Esophagus muscularis mucosa (tissue), 4 donors: Measurements from ENCODE around the gene DRG2. TPM values are rescaled to one million over a fixed set of nuclear protein-coding genes. Genes with fewer than 3 reads are reported as not detected.

Experiments used
- DNase-seq: peaks from one replicate; pipeline ENCODE4 v3.0.0-alpha.2; 2017; ENCODE audit errors: extremely low spot score
- H3K27ac ChIP-seq, 4 donors: fragments of 200-600 bp; sonication (generic); replicated peaks in 1 of 4; 1 replicate in 3 of 4; 2 replicates in 1 of 4; pipeline ENCODE4 v1.5.1; 2016 to 2019; ENCODE audit warnings: mild to moderate bottlenecking in 1 of 4
- H3K27me3 ChIP-seq, 4 donors: fragments of 200-600 bp; sonication (generic); one replicate each; pipeline versions ENCODE4 v1.5.1 to v1.6.0; 2016 to 2019
- H3K36me3 ChIP-seq, 4 donors: fragments of 200-600 bp; sonication (generic); one replicate each; pipeline ENCODE4 v1.5.1; 2016 to 2019
- H3K4me1 ChIP-seq, 4 donors: fragments of 200-600 bp; sonication (generic); one replicate each; pipeline ENCODE4 v1.5.1; 2016 to 2019
- H3K4me3 ChIP-seq, 4 donors: fragments of 200-600 bp; sonication (generic); 1 replicate in 2 of 4; 2 replicates in 2 of 4; pipeline ENCODE4 v1.5.1; 2016 to 2019; ENCODE audit warnings: mild to moderate bottlenecking in 4 of 4, moderate library complexity in 1 of 4
- H3K9me3 ChIP-seq, 4 donors: fragments of 200-600 bp; sonication (generic); 1 replicate in 3 of 4; 2 replicates in 1 of 4; pipeline ENCODE4 v1.5.1; 2016 to 2019
- CTCF ChIP-seq, 3 experiments: fragments of 200-600 bp in 2 of 3; fragments of 450-650 bp in 1 of 3; sonication (generic) in 2 of 3; IDR thresholded peaks; one replicate each; pipeline ENCODE4 v1.5.1; 2017 to 2019; ENCODE audit warnings: antibody characterized with exemption in 3 of 3, mild to moderate bottlenecking in 2 of 3, moderate library complexity in 1 of 3
- EP300 ChIP-seq: sonication (generic); formaldehyde crosslinking; IDR thresholded peaks from one replicate; pipeline ENCODE4 v1.6.1; 2017; ENCODE audit warnings: antibody characterized with exemption
- POLR2A ChIP-seq: fragments of 450-650 bp; IDR thresholded peaks from one replicate; pipeline ENCODE4 v1.6.1; 2017; ENCODE audit warnings: antibody characterized with exemption, moderate library complexity, mild to moderate bottlenecking, low read depth
- POLR2AphosphoS5 ChIP-seq, 2 donors: sonication (generic); formaldehyde crosslinking; IDR thresholded peaks; one replicate each; pipeline ENCODE4 v1.6.1; 2017; ENCODE audit warnings: antibody characterized with exemption in 2 of 2
- WGBS: methylation state at CpG from one replicate; pipeline ENCODE4 v1.1.5; 2018; 5-methylcytosine and 5-hydroxymethylcytosine counted together
- intact Hi-C: fragments of 100-400 bp; cut with DNase I; formaldehyde crosslinking; loops from one replicate; pipeline ENCODE4 v1.15.1; 2023
- total RNA-seq, 4 donors: library from RNA; depleted of rRNA; stranded (reverse); fragments of >200 nt; gene quantifications; one replicate each; pipeline versions ENCODE4 v1.1.0 to v1.2.1, GENCODE V29; 2016

The DRG2 gene
- total RNA-seq, 4 donors from 2014 or later: 27.4 to 33.8 (median 33.0) TPM

DNA sequence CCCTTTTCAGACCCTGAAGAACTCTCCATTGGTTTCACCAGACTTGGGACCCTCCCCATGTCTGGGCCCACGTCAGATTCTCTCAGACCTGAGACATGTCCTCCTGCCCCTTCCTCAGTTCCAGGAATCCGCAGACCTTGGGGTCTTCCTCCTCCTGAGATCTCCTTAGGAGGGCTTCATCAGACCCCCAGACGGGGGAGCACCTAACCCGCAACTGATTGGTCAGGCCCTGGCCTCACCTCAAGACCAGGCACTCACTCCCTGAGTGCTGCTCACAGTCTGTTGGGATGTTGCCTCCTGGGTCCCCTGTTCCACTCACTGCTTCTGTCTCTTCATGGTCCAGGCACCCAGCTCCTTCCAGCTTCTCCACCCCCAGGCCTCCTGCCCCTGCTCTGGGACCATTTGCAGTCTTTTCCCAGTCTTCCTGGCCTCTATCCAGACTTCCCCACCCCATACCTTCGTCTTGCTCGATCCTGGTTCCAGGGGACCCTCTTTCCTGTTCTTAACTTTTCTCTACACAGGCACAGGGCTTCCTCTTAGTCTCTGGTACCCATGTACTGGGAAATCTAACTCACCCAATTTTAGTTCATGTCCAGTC lies 47.4 kb upstream of the DRG2 start:
- Histone ChIP-seq H3K27ac (peak overlapping the region; percentile 85 to 90 (median 88)), H3K9me3 (no peaks in the 10 kb centered on the region), H3K4me1 (peaks cover 32 to 59% (median 46%) of the 10 kb centered on the region in 4 donors), H3K36me3 (peaks cover 4 to 6% (median 6%) of the 10 kb centered on the region in 4 donors), H3K27me3 (no peaks in the 10 kb centered on the region), H3K4me3 (peak overlapping the region; percentile 75 to 97 (median 83))
- intact Hi-C loops: no loop called here
- no peak for DNase-seq
- TF ChIP-seq POLR2A: no peak
- 23% methylated on average over 5 of the region's 6 CpGs for WGBS

DNA sequence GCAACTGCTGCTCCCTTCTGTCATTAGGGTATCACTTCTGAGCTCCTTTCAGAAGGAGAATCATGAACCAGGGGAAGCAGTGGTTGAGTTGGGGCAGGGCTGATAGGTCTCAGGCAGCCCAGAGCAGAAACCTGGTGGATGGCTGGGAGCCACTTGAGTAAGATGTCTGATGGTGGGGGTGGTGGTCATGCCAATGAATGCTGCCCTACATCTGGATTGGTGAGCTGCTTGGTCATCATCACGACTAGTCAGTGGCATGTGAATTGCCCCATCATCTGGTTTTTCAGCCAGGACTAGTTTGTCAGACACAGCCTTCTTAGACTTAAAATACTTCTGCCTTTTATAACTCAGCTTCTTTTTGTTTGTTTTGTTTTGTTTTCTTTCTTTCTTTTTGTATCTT lies 46.0 kb upstream of the DRG2 start:
- peaks cover 11 to 20% (median 18%) of the 10 kb centered on the region in 4 donors for H3K36me3 ChIP-seq
- no peaks in the 10 kb centered on the region for H3K9me3 ChIP-seq
- WGBS: 13% methylated on average over 1 of the region's 1 CpG
- no peak overlapping the region for H3K4me3 ChIP-seq
- H3K27ac ChIP-seq: no peak overlapping the region
- H3K4me1 ChIP-seq: peaks cover 32 to 53% (median 44%) of the 10 kb centered on the region in 4 donors
- no peaks in the 10 kb centered on the region for H3K27me3 ChIP-seq
- no peak for TF ChIP-seq CTCF (IDR thresholded peaks at IDR 0.05)
- TF ChIP-seq POLR2A: no peak
- no peak for TF ChIP-seq EP300
- no peak for TF ChIP-seq POLR2AphosphoS5 (IDR thresholded peaks at IDR 0.05)
- intact Hi-C loops: no loop called here
- no peak for DNase-seq

- no peak overlapping the region for H3K27ac ChIP-seq
- H3K4me3 ChIP-seq: no peak overlapping the region
- TF ChIP-seq CTCF (IDR thresholded peaks at IDR 0.05) (no peak), POLR2A (no peak), EP300 (no peak), POLR2AphosphoS5 (IDR thresholded peaks at IDR 0.05) (no peak)
- peaks cover 22 to 41% (median 33%) of the 10 kb centered on the region in 4 donors for H3K4me1 ChIP-seq
- peaks cover 11 to 31% (median 29%) of the 10 kb centered on the region in 4 donors for H3K36me3 ChIP-seq
- WGBS: 83% methylated on average over 8 of the region's 8 CpGs
- DNase-seq: no peak
- H3K9me3 ChIP-seq: no peaks in the 10 kb centered on the region
- intact Hi-C loops: no loop called here
- H3K27me3 ChIP-seq: no peaks in the 10 kb centered on the region
Observed at GRCh38 chr17:18042983-18043382, 44.8 kb upstream of the DRG2 start.

DNA sequence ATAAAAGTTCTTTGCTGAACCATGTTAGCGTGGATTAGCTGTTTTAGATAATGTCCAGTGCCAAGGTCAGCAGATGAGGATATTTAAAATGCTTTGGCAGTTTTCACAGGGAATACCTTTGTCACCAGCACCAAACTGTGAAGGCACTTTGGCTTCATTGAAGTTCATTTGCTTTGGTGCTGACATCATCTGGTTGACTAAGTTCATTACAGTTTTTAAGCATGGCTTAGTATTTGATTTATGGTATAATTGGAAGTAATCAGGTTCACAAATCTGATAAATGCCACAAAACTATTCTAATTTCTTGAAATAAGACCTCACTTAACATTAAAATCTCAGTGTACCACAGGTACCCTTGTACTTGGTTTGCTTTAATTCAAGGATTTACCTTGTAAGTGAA lies 44.3 kb upstream of the DRG2 start:
- H3K9me3 ChIP-seq: no peaks in the 10 kb centered on the region
- H3K36me3 ChIP-seq: peaks cover 11 to 34% (median 31%) of the 10 kb centered on the region in 4 donors
- WGBS: 64% methylated on average over 1 of the region's 1 CpG
- H3K4me1 ChIP-seq: peaks cover 17 to 36% (median 28%) of the 10 kb centered on the region in 4 donors
- no peak for DNase-seq
- intact Hi-C loops: no loop called here
- no peaks in the 10 kb centered on the region for H3K27me3 ChIP-seq
- no peak overlapping the region for H3K4me3 ChIP-seq
- H3K27ac ChIP-seq: no peak overlapping the region
- no peak for TF ChIP-seq POLR2AphosphoS5 (IDR thresholded peaks at IDR 0.05)
- TF ChIP-seq CTCF (IDR thresholded peaks at IDR 0.05): peak in 1 of 3 experiments; percentile 23

GRCh38 chr17:18044609-18045008 lies 43.1 kb upstream of the DRG2 start:
- Histone ChIP-seq H3K27me3 (no peaks in the 10 kb centered on the region), H3K27ac (no peak overlapping the region), H3K4me1 (peaks cover 17 to 33% (median 26%) of the 10 kb centered on the region in 4 donors), H3K9me3 (no peaks in the 10 kb centered on the region), H3K4me3 (no peak overlapping the region), H3K36me3 (peaks cover 11 to 41% (median 31%) of the 10 kb centered on the region in 4 donors)
- no peak for DNase-seq
- WGBS: 85% methylated on average over 3 of the region's 3 CpGs
- intact Hi-C loops: no loop called here
- TF ChIP-seq POLR2AphosphoS5 (IDR thresholded peaks at IDR 0.05) (no peak), POLR2A (no peak), EP300 (no peak)
